Measurements from ENCODE around the gene EPB41L4A.
A peak's percentile ranks its signal among the peaks of the same experiment; 100 is the strongest.

EPB41L4A gene

DNA sequence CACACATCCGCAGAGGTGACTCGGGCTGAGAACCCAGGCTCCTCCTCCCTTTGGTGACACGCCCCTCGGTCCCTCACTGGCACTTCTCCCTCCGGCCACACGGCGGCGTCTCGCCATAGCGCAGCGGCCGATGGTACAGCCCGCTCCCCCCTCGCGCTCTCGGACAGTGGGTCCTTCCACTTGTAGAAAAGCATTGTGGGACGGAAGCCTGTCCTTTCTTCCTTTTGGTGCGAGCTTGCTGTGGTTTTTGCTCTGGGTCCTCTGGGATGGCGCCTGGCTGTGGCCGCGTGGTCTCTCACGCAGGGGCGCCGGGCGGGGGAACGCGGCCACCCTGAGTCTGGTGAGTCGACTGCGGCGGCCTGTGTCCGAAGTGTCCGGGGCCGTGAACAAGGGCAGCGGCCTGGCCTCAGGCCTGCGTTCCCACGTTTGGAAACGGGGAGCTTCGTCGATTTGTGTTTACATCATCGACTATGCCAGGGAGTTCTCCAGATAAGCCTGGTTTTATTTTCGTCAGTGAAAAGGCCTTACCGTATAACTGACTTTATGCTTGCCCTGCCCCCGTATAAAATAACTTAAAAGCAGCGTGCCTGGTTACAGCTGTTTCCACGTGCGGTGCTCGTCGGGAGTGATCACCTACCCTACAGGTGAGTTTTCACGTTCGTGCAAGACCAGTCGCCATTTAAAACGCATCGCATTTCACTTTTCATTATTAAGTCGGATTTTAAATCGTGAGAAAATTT, 258.3 kb downstream of the EPB41L4A start:
- peak; percentile 87 for DNase-seq (ENCODE audit: low read depth)

DNA sequence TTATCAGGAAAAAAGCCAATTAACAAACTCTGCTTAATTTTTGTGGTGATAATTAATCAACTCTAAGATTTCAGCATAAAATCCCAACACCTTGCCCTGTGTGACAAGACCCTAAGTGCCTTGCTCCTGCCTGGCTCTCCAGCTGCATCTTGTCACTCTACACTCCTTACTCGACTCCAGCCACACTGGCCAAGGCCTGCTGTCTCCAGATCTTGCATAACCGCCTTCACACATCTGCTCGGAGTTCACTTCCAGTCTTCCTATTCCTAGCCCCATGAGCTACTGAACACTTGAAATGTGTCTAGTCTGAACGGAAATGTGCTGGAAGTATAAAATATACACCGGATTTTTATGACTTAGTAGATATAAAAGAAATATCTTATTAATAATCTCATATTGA, 259.6 kb downstream of the EPB41L4A start:
- DNase-seq (ENCODE audit: low read depth) = no peak

DNA sequence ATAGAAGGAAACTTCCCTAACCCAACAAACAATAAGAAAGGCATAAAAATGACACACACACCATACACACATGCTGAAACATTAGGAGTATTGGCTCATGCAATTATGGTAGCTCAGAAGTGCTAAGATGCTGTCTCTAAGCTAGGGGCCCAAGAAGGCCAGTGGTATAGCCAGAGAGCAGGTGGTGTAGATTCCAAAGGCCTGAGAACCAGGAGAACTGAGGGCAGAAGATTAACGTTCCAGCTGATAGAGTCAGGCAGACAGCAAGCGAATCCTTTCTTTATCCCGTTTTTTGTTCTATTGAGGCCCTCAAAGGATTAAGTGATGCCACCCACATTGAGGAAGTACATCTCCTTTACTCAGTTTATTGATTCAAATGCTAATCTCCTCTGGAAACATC, 262.9 kb downstream of the EPB41L4A start:
- no peak for DNase-seq (ENCODE audit: low read depth)

DNA sequence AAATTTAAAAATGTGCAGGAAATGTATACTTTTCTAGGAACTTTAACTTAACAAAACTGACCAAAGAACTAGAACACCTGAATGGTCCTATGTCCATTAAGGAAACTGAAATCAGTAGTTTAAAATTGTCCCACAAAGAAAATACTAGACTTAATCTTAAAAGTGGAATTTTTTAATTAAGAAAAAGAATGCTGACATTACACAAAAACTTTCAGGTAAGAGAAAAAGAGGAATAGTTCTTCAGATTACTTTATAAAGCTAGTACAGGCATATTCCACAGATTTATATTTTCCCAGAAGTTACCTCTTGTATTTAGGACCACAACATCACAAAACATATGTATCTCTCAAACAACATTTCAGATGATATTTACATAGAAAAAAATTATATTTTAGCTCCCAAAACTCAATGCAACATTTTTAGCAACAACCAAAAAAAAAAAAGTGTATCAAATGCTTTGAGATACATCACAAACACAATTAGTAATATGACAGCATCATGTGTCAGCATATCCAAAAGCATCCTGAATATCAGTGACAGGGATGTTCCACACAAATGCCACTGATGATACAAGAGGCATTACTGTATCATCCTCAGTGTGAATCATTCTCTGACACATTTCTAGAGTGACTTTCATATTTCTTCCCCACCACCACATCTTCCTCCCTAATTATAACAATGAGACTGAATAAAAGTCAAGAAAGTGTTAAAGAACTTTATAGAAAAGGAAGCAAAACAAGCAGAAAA, 264.0 kb downstream of the EPB41L4A start:
- DNase-seq (ENCODE audit: low read depth) = no peak

DNA sequence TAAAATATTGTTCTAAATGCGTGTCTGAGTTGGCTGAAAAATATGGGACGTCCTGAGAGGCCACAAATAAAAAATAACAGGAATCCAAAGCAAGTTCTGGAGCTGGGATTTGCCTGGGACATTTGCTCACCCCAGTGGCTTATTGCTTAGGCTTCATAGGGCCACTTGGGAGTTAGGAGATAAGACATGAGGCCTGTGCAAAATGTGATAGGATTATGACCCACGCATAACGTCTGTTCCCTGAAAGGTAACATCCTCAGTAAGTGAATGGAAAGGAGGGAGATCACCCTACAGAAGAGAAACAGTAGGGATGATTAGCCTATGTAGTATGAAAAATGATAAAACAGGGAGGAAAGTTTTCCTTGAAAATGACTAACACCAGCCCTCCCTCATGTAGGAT, 269.4 kb downstream of the EPB41L4A start:
- DNase-seq (ENCODE audit: low read depth) = no peak

DNA sequence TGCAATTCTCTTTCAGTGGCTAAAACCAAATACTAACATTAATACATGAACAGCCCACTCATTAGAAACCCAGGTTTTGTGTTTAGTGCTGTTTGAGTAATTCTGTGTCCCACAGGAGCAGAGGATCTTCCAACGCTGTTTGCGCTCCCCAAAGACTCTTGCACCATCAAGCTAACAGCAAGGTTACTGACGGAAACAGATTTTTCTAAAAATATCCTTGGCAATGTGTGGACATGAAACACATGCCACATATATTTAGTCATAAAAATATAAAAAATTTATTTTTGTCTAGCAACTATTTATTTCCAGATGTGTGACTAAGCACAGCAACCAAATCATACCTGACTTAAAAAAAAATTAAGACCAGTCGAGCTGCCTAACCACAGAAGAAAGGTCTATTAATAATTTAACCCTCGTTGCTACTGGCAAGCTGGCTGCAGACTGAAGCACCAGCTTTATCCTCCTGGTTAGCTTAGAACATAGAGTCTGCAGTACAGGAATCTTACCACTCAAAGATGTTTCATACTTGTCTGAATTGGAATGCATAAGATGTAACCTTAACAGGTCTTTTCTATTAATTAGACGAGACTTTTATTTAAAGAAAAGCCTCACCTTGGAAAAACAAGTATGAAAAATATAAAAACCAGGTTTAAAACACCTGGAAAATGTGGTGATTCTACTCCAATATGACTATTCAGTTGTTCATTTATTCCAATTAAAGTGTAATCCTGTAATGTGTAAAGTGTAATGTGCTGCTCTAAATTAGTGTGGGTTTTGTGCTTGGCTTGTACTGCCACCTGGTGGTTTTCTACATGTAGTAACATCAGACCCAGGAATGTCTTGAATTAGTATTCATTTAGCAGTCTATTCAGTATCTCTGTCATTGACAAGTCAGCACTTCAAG, 272.5 kb downstream of the EPB41L4A start:
- DNase-seq (ENCODE audit: low read depth) = no peak

DNA sequence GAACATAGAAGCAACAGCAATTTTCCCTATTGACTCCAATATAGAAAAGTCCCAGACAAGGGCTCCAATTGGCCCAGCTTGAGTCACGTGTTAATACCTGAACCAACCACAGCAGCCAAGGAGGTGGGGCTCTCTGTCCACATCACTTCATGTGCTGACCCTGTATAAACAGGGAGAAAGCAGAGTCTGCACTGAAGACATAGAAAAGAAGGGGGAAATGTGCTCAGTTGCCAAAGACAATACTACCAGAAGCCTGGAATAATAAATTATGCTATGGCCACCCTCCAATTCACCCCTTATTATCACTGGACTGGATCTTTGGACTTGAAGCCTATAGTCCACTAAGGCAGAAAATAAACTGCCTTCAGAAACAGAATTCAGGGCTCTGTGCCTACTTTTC, 275.4 kb downstream of the EPB41L4A start:
- DNase-seq (ENCODE audit: low read depth) = no peak

DNA sequence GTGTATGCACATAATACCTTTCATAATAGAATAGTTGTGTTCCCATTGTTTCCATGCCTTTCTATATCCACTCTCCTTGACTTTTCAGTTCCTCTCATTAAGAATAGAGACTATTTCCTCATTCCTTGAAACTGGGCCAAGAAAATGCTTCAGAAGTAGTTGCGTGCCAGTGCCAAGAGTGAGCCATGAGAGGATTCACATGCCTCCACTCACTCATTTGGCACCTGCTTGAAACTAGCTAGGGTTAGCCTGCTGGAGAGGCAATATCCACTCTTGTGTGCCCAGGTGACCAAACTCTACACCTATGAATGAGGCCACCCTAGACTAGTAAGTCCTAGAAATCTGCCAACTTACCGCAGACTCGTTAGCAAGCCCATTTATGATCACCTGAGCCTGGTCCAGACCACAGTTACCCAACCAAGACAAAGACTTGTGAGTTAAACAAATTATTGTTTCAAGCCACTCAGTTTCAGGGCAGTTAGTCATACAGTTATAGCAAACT, 276.3 kb downstream of the EPB41L4A start:
- no peak for DNase-seq (ENCODE audit: low read depth)

DNA sequence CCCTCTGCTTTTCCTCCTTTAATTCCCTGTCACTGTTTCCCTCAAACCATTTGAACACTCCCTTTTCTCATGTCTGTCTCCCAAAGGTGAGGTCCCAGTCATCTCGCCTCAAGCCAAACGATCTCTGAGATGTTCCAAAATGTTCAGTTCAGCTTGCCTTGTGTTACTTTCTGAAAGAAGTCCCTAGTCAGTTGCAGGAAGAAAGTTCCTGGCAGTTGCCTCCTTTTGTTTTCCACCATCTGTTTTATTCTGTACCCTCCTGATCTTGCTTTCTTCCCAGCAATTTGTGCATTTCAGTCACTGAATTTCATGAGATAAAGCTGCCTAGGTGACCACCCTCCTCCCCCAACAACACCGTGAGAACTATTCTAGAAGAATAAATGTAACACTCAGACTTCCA, 277.5 kb downstream of the EPB41L4A start:
- DNase-seq (ENCODE audit: low read depth) = no peak

DNA sequence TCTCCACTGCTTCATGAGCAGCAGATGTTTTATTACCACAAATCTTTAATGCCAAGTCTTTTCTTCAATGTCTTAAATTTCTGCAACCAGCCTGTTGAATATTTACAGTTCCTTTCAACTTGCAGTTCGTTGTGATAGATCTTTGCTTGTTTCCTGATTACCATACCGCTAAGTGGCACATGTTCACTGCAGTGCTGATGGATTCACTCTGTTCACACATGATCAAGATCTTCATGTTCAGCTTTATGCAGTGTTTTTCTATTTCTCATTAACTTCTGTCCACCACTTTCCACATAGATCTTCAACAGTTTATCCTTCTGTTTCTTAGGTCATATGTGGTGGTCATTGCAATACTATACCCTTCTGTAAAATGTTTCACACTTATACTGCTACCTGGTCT, 280.6 kb downstream of the EPB41L4A start:
- no peak for DNase-seq (ENCODE audit: low read depth)

DNA sequence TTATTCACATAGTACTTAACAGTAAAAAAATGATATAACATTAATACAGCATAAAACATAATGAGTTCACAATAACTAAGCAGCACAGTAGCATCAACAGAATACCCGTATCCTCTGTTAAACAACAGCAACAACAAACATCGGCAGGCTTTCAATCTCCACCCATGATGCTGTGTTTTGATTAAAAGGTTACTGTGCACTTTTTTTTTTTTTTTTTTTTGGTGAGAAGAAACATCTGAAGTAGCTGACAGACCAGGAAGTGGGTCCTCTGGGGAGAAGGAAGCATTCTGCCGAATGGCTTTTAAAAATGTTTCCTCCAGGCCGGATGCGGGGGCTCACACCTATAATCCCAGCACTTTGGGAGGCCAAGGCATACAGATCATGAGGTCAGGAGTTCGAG, 282.3 kb downstream of the EPB41L4A start:
- DNase-seq (ENCODE audit: low read depth) = no peak

DNA sequence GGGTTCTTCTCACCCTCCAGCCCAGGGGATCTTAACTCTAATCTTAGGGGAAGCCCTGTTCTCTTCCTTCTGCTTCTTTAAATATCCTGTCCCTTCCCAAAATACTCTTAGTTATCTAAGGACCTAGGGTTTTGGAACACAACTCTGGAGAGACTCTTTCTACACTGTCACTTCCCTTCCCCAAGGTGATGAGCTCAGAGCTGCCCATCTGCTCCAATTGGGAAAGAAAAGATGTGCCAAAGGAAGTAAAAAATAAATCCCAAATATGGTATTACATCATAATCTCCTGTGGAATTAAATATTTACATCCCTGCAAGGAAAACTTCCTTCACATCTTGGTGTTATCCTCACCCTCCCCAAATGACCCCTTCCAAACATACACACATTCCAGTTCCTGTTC, 291.2 kb downstream of the EPB41L4A start:
- DNase-seq (ENCODE audit: low read depth) = no peak

DNA sequence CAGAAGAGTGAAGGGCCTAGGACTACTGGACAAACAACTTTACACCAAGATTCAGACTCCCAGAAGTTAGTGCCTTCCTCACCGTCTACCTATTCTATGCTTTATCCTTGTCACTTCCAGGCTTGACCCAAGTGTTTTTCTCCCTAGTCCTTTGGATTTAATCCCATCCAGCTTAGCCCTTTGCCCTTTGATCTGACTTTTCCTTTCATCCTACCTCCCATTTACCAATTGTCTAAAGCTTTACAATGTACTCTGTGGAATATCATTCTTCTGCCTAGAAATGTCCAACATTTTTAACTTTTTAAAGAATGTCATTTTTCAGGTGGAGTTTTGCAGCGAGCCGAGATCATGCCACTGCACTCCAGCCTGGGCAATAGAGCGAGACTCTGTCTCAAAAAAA, 292.1 kb downstream of the EPB41L4A start:
- DNase-seq (ENCODE audit: low read depth) = no peak

DNA sequence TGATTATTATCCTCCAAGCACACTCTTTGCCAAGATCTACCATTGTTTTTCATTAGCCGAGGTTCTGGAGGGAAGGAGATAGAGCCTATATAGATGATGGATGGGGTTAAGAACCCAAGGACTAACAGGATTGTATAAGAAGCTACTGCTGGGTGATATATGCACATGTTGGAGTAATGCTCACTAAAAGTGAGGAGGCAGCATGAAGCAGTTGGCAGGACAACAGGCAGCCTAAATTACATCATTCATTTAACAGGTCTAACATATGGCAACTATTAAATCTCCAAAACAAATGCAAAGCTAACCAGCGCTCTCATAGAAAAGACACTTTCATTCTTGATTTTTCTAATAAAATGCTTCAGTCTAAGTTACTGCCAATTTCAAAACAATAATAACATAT, 293.2 kb downstream of the EPB41L4A start:
- no peak for DNase-seq (ENCODE audit: low read depth)

DNA sequence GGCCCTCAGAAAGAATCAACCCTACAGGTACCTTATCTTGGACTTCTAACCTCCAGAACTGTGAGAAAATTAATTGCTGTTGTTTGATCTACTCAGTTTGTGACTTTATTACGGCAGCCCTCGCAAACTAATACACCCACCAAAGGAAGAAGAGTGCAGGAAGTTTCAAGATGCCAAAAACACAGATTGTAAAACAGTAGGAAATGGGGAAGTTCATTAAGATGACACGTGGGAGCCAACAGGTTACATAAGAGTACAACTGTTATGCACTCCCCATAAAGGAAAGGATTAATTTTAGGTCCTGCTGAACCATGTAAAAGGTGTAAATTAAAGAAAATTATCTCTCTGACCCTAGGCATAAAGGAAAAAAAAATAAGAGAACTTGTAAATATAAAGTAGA, 294.3 kb downstream of the EPB41L4A start:
- no peak for DNase-seq (ENCODE audit: low read depth)

DNA sequence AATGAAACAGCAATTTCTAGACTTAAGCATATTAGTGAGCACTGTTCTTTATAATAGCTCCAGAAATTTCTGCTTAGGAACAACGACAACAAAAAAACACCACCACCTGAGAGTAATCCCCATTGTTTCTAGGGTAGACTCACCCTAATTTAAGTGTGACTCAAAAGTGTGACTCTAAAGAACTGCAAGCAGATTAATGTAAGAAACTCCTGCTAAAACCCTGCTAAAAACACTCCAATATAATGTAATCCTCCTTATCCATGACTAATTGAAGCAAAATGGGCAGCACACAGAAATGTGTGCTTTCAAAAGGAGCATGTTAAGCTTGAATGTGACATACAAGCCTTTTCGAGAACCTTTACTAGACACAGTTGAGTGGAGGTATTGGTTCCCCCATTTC, 296.0 kb downstream of the EPB41L4A start:
- no peak for DNase-seq (ENCODE audit: low read depth)

DNA sequence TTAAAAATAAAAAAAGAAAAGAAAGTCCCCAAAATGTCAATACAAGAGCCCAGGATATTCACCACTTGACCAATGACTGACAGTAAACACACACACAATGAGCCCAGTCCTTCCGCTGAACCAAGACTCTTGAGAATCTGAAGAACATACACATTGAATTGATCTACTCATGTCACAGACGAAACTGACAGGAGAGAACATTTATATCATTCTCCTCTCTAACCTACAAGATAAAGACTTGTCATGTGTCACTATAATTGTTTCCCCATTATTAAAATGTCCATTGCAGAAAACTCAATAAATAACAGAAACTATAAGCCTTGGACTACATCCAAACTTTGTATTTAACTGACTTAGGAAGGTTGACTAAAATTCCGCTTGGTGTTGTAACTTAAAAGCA, 296.7 kb downstream of the EPB41L4A start:
- no peak for DNase-seq (ENCODE audit: low read depth)

DNA sequence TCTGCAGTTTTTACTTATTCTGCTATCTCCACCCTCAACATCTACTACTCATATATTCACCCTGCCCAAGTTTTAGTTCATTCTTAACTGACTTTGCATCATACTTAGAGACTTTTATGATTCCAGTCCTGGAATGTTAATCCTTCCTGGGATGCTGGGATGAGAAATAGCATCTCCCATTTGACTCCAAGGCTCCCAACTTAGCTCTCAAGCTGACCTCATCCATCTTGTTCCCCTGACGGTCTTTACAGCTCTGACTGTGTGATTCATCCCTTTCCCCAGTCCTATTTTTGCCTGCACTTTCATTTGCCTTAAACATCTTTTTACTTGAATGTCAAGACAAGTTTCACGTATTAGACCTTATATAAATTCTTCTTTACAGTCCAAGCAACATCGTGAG, 297.8 kb downstream of the EPB41L4A start:
- no peak for DNase-seq (ENCODE audit: low read depth)

DNA sequence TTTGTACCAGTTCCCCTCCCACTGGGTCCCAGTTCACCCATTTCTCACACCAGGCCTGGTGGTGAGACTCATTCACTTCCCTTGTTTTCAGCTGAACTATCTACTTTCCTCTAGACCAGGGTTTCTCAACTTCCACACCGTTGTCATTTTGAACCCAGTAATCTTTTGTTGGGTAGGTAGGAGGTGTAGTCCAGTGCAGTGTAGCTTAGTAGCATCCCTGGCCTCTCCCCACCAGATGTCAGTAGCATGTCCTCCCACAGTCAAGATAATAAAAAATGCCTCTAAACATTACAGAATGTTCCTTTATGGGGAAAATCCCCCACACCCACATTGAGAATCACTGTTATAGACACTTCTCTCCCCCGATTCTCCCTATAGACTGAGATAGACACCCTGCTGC, 299.1 kb downstream of the EPB41L4A start:
- DNase-seq (ENCODE audit: low read depth) = no peak

DNA sequence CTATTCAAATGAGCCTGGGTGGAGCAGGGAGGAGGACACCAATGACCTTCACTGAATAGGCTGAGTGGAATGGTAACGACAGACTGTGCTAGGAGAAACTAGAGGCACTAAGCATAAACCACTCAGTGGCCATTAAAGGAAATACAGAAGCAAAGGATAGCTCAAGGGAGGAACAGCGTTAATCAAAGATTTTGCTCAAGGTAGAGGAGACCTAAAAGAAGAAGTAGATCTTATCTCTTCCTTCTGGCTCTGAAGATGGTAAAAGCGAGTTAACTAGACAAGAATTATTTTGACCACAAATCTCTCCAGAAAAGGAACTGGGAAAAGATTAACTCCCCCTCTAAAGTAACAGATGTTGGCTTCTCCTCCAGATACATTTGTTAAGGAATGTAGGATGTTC, 299.6 kb downstream of the EPB41L4A start:
- no peak for DNase-seq (ENCODE audit: low read depth)

DNA sequence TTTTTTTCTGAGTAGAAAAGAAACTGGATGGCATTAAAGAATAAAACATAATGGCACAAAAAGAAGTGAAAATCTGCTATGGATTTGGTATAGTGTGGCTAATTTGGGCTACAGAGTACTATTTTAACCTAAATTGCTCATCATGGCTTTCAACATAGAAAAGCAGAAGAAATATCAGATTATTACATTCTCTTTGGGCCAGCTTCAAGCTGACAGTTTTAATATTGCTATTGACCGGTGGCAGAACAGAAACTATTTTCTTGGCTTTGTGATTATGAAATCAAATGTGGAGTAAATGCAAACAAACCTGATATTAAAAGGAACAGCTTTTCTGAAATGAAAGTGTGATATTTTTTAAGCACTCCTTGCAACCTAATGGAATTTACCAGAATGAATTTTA, 301.5 kb downstream of the EPB41L4A start:
- no peak for DNase-seq (ENCODE audit: low read depth)

DNA sequence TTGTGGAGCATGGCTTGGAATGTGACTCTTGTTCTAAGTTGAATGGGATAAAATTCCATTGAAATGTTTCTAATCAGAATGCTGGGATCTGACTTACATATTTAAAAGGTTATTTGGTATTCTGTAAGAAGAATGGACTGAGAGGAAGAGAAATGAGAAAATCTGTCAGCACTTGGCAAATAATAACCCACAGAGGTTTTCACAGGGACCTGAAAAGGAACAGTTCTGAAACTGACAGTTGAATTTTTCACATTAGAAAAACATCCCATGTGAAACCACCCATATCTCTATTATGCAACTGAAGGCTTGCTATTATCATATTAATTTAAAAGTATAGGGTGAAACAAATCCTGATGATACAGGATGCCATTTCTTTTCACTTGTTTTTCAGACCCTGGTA, 302.7 kb downstream of the EPB41L4A start:
- DNase-seq (ENCODE audit: low read depth) = no peak

DNA sequence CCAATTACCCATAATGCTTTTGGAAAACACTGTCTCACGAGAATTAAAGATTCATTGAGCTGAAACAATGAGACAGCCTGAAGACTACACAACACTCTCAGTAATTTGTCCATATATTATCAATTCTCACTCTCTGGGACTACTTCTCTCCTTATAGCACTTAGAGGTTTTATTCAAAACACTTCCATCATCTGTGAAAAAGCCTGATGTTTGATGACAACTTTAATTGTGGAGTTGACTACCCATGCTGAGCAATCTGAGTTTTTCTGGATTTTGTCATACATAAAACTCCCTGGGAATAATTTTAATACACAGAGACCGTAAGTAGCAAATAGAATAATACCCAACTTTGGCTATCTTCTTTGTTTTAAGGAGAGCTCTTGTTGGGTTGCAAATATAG, 305.5 kb downstream of the EPB41L4A start:
- DNase-seq (ENCODE audit: low read depth) = no peak

Data from activated T-cell treated with anti-CD3 and anti-CD28 coated beads for 48 hours (primary cell).